GM06990 (cell line): Measurements from ENCODE around the gene SSPN.

Experiments used
- DNase-seq: peaks from one replicate; pipeline ENCODE4 v3.0.0-alpha.2; 2011; ENCODE audit not compliant: insufficient read length; ENCODE audit errors: extremely low read depth
- H3K27me3 ChIP-seq: replicated peaks from 2 replicates; pipeline ENCODE4 v1.6.0; 2011; ENCODE audit warnings: low read length; ENCODE audit not compliant: control insufficient read depth, insufficient read depth
- H3K36me3 ChIP-seq: 2 replicates; pipeline ENCODE4 v1.5.1; 2011; ENCODE audit warnings: low read length; ENCODE audit not compliant: control insufficient read depth, insufficient read depth
- H3K4me3 ChIP-seq: replicated peaks from 2 replicates; pipeline ENCODE4 v1.5.1; 2011; ENCODE audit warnings: low read depth, mild to moderate bottlenecking, control low read depth, low read length
- TF ChIP-seq, protein P1 (sequence below): IDR thresholded peaks from 2 replicates; pipeline ENCODE4 v1.5.1; 2011; ENCODE audit warnings: low read length, control low read depth, mild to moderate bottlenecking, inconsistent platforms; ENCODE audit not compliant: insufficient read depth, poor library complexity, severe bottlenecking

The SSPN gene

DNA sequence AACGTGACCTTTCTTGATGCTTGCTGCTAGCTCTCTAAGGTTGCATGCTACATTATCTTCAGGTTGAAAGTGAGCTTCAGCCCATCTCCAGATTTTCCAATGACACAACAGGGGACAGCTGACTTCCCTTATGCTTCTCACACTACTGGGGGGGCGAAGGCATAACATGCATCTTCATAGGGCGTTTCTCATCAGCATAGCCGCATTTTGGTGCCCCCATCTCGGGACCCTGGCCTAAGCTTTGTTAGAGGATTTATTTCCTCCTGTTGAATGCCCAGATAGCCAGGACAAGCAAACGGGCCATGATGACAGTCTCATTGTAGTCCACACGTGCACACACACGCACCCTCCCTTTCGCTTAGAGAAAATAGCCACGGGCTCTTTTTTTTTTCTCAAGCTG lies 30.7 kb downstream of the SSPN start:
- Histone ChIP-seq H3K27me3 (peaks cover 2% of the 10 kb centered on the region; the same call in 1 of the 2 replicates), H3K4me3 (no peak overlapping the region), H3K36me3 (no peaks in the 10 kb centered on the region)
- TF ChIP-seq, protein P1, sequence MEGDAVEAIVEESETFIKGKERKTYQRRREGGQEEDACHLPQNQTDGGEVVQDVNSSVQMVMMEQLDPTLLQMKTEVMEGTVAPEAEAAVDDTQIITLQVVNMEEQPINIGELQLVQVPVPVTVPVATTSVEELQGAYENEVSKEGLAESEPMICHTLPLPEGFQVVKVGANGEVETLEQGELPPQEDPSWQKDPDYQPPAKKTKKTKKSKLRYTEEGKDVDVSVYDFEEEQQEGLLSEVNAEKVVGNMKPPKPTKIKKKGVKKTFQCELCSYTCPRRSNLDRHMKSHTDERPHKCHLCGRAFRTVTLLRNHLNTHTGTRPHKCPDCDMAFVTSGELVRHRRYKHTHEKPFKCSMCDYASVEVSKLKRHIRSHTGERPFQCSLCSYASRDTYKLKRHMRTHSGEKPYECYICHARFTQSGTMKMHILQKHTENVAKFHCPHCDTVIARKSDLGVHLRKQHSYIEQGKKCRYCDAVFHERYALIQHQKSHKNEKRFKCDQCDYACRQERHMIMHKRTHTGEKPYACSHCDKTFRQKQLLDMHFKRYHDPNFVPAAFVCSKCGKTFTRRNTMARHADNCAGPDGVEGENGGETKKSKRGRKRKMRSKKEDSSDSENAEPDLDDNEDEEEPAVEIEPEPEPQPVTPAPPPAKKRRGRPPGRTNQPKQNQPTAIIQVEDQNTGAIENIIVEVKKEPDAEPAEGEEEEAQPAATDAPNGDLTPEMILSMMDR = no peak
- DNase-seq = no peak

DNA sequence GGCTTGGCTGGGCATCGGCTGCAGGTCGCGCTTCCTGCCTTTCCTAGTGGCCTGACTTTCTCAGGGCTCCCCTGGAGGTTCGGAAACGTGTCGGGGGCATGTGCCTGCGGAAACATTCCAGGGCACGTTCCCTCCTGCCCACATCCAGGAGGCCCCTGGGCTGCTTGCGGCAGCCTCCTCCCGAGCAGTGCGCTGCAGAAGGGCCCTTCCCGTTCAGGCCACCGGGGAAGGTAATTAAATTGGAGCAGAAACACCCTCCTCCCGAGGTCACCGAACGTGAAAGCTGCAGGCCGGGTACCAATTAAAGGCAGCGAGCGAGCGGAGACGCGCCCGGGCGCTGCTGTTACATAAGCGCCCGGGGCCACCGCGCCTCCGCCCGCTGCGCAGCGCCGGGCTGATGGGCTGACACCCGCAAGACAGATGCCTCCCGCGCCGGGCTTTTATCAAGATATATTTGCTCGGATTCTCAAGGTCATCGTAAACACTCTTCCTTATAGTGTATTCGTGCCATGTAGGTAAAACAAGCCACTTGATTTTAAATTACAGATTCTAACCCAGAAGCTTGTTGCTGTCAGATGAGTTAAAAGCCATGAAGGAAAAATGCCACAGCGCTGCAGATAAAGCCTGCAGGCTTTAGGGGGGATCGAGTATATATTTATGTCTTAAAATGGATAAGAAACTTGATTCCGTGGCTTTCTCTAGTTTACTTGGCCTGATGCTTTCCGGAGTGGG lies 31.4 kb downstream of the SSPN start:
- TF ChIP-seq, protein P1 = no peak
- DNase-seq = peak; percentile 15
- Histone ChIP-seq H3K36me3 (no peaks in the 10 kb centered on the region), H3K27me3 (peaks cover 2% of the 10 kb centered on the region; the same call in 1 of the 2 replicates), H3K4me3 (no peak overlapping the region)

DNA sequence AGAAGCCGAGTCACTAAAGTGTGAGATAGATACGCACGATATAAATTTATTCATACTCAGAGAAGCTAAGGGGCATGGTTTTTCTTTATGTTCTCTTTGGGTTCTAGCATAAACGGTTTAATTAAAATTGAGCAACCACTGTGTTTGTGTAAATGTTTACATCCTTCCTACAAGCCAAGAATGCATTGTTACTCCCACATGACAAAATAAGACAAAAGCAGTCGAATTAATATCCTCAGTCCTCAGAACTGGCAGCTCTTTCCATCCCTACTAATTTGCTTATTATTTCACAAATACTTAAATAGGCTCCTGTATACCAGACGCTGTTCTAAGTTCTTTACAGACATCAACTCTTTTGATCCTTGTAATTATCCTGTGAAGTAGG lies 32.0 kb downstream of the SSPN start:
- H3K4me3 ChIP-seq = no peak overlapping the region
- DNase-seq = no peak

DNA sequence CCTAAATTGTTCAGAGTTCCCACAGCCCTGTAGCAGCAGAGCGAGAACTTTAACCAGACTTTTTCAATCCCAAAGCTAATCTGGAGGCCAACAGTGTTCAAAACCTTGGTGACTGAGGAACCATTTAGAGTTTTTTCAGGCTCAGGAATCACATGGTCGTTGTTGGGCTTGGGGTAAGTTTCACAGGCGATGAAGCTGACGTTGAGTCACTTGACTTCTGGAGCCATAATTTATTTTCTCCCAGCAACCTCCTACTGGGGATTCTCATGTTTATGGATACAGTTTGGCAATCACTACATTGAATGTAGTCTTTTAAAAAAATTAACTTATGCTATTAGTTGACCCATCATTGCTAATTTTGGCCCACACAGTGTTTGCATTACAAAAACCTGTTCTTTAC lies 34.5 kb downstream of the SSPN start:
- no peak for DNase-seq
- TF ChIP-seq, protein P1 = no peak

More for the DNA sequence above, 32.0 kb downstream of the SSPN start:
- Histone ChIP-seq H3K36me3 (no peaks in the 10 kb centered on the region), H3K27me3 (peaks cover 2% of the 10 kb centered on the region; the same call in 1 of the 2 replicates)
- TF ChIP-seq, protein P1 = no peak

DNA sequence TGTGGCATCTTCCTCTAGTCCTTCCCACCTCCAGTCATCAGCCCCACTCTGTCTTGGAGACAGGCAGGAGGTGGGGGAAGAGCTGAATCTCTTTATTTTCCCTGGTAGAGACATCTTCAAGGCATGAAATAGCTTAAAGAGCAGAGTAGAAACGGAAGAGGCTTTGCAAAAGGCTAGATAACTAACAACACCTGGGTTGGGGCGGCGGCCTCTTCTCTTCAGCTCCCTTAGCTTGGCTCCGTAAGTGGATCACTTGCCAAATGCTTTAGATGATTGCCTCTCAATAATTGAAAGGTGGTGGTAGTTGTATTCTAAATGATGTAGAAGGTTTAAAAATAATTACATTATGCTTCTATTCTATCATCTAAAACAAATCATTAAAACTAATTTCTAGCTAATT lies 36.1 kb downstream of the SSPN start:
- Histone ChIP-seq H3K36me3 (no peaks in the 10 kb centered on the region), H3K27me3 (no peaks in the 10 kb centered on the region; the same call in 1 of the 2 replicates), H3K4me3 (no peak overlapping the region)
- TF ChIP-seq, protein P1 = no peak
- no peak for DNase-seq

More for the DNA sequence above, 34.5 kb downstream of the SSPN start:
- no peak overlapping the region for H3K4me3 ChIP-seq
- H3K36me3 ChIP-seq = no peaks in the 10 kb centered on the region
- H3K27me3 ChIP-seq = peaks cover 2% of the 10 kb centered on the region; the same call in 1 of the 2 replicates
